Neutrophil (primary cell): ENCODE data around the gene ATRN.

Experiments used
- H3K27ac ChIP-seq: fragments of 200-600 bp; sonication (generic); 2 replicates; pipeline ENCODE4 v1.5.1; 2016; ENCODE audit warnings: mild to moderate bottlenecking, moderate library complexity
- H3K27me3 ChIP-seq: fragments of 200-600 bp; sonication (generic); 2 replicates; pipeline ENCODE4 v1.6.0; 2016; ENCODE audit warnings: mild to moderate bottlenecking
- H3K36me3 ChIP-seq: fragments of 200-600 bp; sonication (generic); 2 replicates; pipeline ENCODE4 v1.5.1; 2017
- H3K4me1 ChIP-seq, 2 experiments: fragments of 200-600 bp in 1 of 2; sonication (generic) in 1 of 2; 1 replicate in 1 of 2; 2 replicates in 1 of 2; pipeline versions ENCODE4 v1.5.1 to v1.6.1; 2013 to 2016; ENCODE audit warnings: low read depth in 1 of 2, low read length in 1 of 2, mild to moderate bottlenecking in 1 of 2, moderate library complexity in 1 of 2; ENCODE audit not compliant: control insufficient read depth in 1 of 2, insufficient read depth in 1 of 2
- H3K4me3 ChIP-seq, 2 experiments: fragments of 200-600 bp in 1 of 2; sonication (generic) in 1 of 2; 1 replicate in 1 of 2; 2 replicates in 1 of 2; pipeline ENCODE4 v1.5.1; 2013 to 2016; ENCODE audit warnings: low read depth in 1 of 2, low read length in 1 of 2, mild to moderate bottlenecking in 1 of 2, moderate library complexity in 1 of 2
- H3K9me3 ChIP-seq: fragments of 200-600 bp; sonication (generic); 2 replicates; pipeline ENCODE4 v1.5.1; 2016
- TF ChIP-seq, protein P1 (sequence below): fragments of 200-600 bp; sonication (generic); IDR thresholded peaks from 2 replicates; pipeline ENCODE4 v1.5.1; 2016; ENCODE audit warnings: antibody characterized with exemption

The ATRN gene

DNA sequence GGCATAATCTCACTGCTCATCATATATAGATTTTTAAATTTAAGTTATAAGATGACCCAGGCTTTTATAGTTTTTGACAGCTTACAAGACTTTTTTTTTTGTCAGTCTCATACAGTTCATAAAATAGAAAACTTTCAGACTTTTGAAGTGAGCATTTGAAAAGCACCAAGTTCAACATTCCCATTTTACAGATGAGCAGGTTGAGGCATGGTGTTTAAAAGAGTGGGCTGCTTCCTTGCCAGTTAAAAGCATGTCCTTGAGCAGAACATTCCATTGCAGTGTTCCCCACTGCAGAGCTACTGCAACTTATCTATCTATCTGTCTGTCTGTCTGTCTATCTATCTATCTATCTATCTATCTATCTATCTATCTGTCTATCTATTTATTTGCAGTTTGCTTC lies 105.5 kb downstream of the ATRN start:
- TF ChIP-seq, protein P1, sequence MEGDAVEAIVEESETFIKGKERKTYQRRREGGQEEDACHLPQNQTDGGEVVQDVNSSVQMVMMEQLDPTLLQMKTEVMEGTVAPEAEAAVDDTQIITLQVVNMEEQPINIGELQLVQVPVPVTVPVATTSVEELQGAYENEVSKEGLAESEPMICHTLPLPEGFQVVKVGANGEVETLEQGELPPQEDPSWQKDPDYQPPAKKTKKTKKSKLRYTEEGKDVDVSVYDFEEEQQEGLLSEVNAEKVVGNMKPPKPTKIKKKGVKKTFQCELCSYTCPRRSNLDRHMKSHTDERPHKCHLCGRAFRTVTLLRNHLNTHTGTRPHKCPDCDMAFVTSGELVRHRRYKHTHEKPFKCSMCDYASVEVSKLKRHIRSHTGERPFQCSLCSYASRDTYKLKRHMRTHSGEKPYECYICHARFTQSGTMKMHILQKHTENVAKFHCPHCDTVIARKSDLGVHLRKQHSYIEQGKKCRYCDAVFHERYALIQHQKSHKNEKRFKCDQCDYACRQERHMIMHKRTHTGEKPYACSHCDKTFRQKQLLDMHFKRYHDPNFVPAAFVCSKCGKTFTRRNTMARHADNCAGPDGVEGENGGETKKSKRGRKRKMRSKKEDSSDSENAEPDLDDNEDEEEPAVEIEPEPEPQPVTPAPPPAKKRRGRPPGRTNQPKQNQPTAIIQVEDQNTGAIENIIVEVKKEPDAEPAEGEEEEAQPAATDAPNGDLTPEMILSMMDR: no peak
- no peak overlapping the region for H3K27ac ChIP-seq
- H3K9me3 ChIP-seq: no peaks in the 10 kb centered on the region
- H3K4me1 ChIP-seq: peaks cover 4 to 6% of the 10 kb centered on the region in 2 experiments
- no peak overlapping the region for H3K4me3 ChIP-seq
- no peaks in the 10 kb centered on the region for H3K27me3 ChIP-seq
- H3K36me3 ChIP-seq: peaks cover 7% of the 10 kb centered on the region

- no peaks in the 10 kb centered on the region for H3K9me3 ChIP-seq
- no peak overlapping the region for H3K4me3 ChIP-seq
- no peak overlapping the region for H3K27ac ChIP-seq
- H3K36me3 ChIP-seq: peaks cover 10% of the 10 kb centered on the region
- TF ChIP-seq, protein P1: no peak
- H3K4me1 ChIP-seq: peaks cover 4 to 6% of the 10 kb centered on the region in 2 experiments
- no peaks in the 10 kb centered on the region for H3K27me3 ChIP-seq
Observed at GRCh38 chr20:3577366-3577765, 106.5 kb downstream of the ATRN start.

- TF ChIP-seq, protein P1: no peak
- Histone ChIP-seq H3K27me3 (no peaks in the 10 kb centered on the region), H3K4me3 (no peak overlapping the region), H3K27ac (no peak overlapping the region), H3K9me3 (no peaks in the 10 kb centered on the region), H3K4me1 (peaks cover 4 to 6% of the 10 kb centered on the region in 2 experiments), H3K36me3 (peaks cover 23% of the 10 kb centered on the region)
Observed at GRCh38 chr20:3580412-3580811, 109.6 kb downstream of the ATRN start.

GRCh38 chr20:3583765-3584164 lies 112.9 kb downstream of the ATRN start:
- TF ChIP-seq, protein P1: no peak
- H3K4me1 ChIP-seq: no peaks in the 10 kb centered on the region
- H3K36me3 ChIP-seq: peaks cover 23% of the 10 kb centered on the region
- H3K9me3 ChIP-seq: no peaks in the 10 kb centered on the region
- no peak overlapping the region for H3K27ac ChIP-seq
- H3K27me3 ChIP-seq: no peaks in the 10 kb centered on the region
- no peak overlapping the region for H3K4me3 ChIP-seq

DNA sequence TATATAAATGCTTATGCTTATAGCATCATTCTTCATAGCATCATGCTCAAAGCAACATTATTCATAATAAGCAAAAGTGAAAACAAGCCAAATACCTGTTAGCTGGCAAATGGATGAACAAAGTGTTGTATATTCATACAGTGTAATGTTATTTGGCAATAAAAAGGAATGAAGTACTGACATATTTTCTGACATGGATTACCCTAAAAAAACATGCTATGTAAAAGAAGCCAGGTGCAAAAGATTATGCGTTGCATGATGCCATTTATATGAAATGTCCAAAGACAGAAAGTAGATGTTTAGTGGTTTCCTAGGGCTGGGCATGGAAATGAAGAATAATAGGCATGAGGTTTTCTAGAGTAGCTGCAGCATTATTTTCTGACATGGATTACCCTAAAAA lies 115.3 kb downstream of the ATRN start:
- H3K27ac ChIP-seq: no peak overlapping the region
- no peaks in the 10 kb centered on the region for H3K4me1 ChIP-seq
- H3K36me3 ChIP-seq: peaks cover 24% of the 10 kb centered on the region
- H3K4me3 ChIP-seq: no peak overlapping the region
- H3K9me3 ChIP-seq: no peaks in the 10 kb centered on the region
- H3K27me3 ChIP-seq: no peaks in the 10 kb centered on the region
- TF ChIP-seq, protein P1: no peak

- H3K36me3 ChIP-seq: peaks cover 40% of the 10 kb centered on the region
- no peak overlapping the region for H3K4me3 ChIP-seq
- H3K4me1 ChIP-seq: no peaks in the 10 kb centered on the region
- no peaks in the 10 kb centered on the region for H3K27me3 ChIP-seq
- H3K27ac ChIP-seq: no peak overlapping the region
- no peaks in the 10 kb centered on the region for H3K9me3 ChIP-seq
- TF ChIP-seq, protein P1: no peak
Observed at GRCh38 chr20:3590164-3590563, 119.3 kb downstream of the ATRN start.
